Measurements from ENCODE around the gene CXorf38. TPM values are rescaled to one million over a fixed set of nuclear protein-coding genes. Genes with fewer than 3 reads are reported as not detected.
A peak's percentile ranks its signal among the peaks of the same experiment; 100 is the strongest.

CXorf38 gene
- total RNA-seq, 1 experiment from 2014 or later, result 18.3 TPM

- no peak overlapping the region for H3K4me2 ChIP-seq (ENCODE audit: low read length)
- no peak for ATAC-seq
- no peak for TF ChIP-seq EZH2 (IDR thresholded peaks at IDR 0.05; ENCODE audit: low read length, unreplicated experiment)
- H3K4me3 ChIP-seq (ENCODE audit: low read length), result no peak overlapping the region
- H3K9ac ChIP-seq (ENCODE audit: low read length), result no peak overlapping the region
- CTCF ChIA-PET, result interaction anchor here (0.7 to 2.6 kb wide), 2 partner anchors 140 to 484 kb away, joined by 3 to 27 read pairs; no protein-coding TSS in a partner anchor
- no peaks in the 10 kb centered on the region for H3K27me3 ChIP-seq (ENCODE audit: low read length)
- no peaks in the 10 kb centered on the region for H3F3A ChIP-seq (ENCODE audit: low read length, unreplicated experiment)
- H3K79me2 ChIP-seq (ENCODE audit: low read length), result no peaks in the 10 kb centered on the region
- no peaks in the 10 kb centered on the region for H3K9me2 ChIP-seq (replicated peaks; ENCODE audit: low read length)
- no peaks in the 10 kb centered on the region for H3K9me3 ChIP-seq (ENCODE audit: low read length)
- POLR2A ChIA-PET (ENCODE audit: unreplicated experiment), result no interaction called here
- DNase-seq, result no peak
- peaks cover 15% of the 10 kb centered on the region; the same call in 1 of the 2 replicates for H3K36me3 ChIP-seq (ENCODE audit: low read depth, low read length)
- H3K4me1 ChIP-seq (ENCODE audit: insufficient read depth, low read length), result no peaks in the 10 kb centered on the region
- no peak overlapping the region for H2AFZ ChIP-seq (ENCODE audit: low read length)
- H4K20me1 ChIP-seq (ENCODE audit: low read length), result no peaks in the 10 kb centered on the region
- no peak overlapping the region for H3K27ac ChIP-seq (ENCODE audit: low read length)
- no TSS peak for BruUV-seq (replicated peaks)
- intact Hi-C loops (cut with micrococcal nuclease), result loop anchor here (5.0 kb wide), 1 partner anchor 269 kb away; no protein-coding TSS in a partner anchor
Observed at GRCh38 chrX:40653535-40653934, 6.2 kb upstream of the CXorf38 start.

GRCh38 chrX:40652664-40653063 lies 5.3 kb upstream of the CXorf38 start:
- Histone ChIP-seq H3K9me3 (ENCODE audit: low read length) (no peaks in the 10 kb centered on the region), H3K79me2 (ENCODE audit: low read length) (no peaks in the 10 kb centered on the region), H3K9ac (ENCODE audit: low read length) (no peak overlapping the region), H3K27ac (ENCODE audit: low read length) (no peak overlapping the region), H3K36me3 (ENCODE audit: low read depth, low read length) (peaks cover 15% of the 10 kb centered on the region; the same call in 1 of the 2 replicates), H3K9me2 (replicated peaks; ENCODE audit: low read length) (no peaks in the 10 kb centered on the region), H3K4me3 (ENCODE audit: low read length) (no peak overlapping the region), H2AFZ (ENCODE audit: low read length) (no peak overlapping the region), H3K4me1 (ENCODE audit: insufficient read depth, low read length) (no peaks in the 10 kb centered on the region), H3F3A (ENCODE audit: low read length, unreplicated experiment) (no peaks in the 10 kb centered on the region), H3K27me3 (ENCODE audit: low read length) (no peaks in the 10 kb centered on the region), H4K20me1 (ENCODE audit: low read length) (no peaks in the 10 kb centered on the region), H3K4me2 (ENCODE audit: low read length) (no peak overlapping the region)
- DNase-seq (no peak), ATAC-seq (no peak)
- ChIA-PET CTCF (interaction anchor here (0.5 to 2.6 kb wide), 3 partner anchors 141 to 849 kb away, joined by 4 to 27 read pairs (median 7); no protein-coding TSS in a partner anchor), POLR2A (ENCODE audit: unreplicated experiment) (no interaction called here)
- intact Hi-C loops (cut with micrococcal nuclease), result loop anchor here (5.0 kb wide), 1 partner anchor 270 kb away; no protein-coding TSS in a partner anchor
- TF ChIP-seq EZH2phosphoT487 (IDR thresholded peaks at IDR 0.05; ENCODE audit: borderline replicate concordance, low read length) (no peak), CTCF (conservative IDR thresholded peaks at IDR 0.05; ENCODE audit: low read depth, low read length) (no peak), EZH2 (IDR thresholded peaks at IDR 0.05; ENCODE audit: low read length, unreplicated experiment) (no peak)
- no TSS peak for BruUV-seq (replicated peaks)

- ChIA-PET CTCF (interaction anchor here (0.5 to 2.6 kb wide), 7 partner anchors 49 to 512 kb away, joined by 3 to 27 read pairs (median 6); partner anchors contain the start of gene MED14), POLR2A (ENCODE audit: unreplicated experiment) (interaction anchor here (0.6 to 0.8 kb wide), 3 partner anchors 434 to 505 kb away, joined by 3 to 8 read pairs (median 6); partner anchors contain the start of gene USP9X)
- no peak overlapping the region for H2AFZ ChIP-seq (ENCODE audit: low read length)
- H3K27ac ChIP-seq (ENCODE audit: low read length), result no peak overlapping the region
- H3K9ac ChIP-seq (ENCODE audit: low read length), result no peak overlapping the region
- no peaks in the 10 kb centered on the region for H3F3A ChIP-seq (ENCODE audit: low read length, unreplicated experiment)
- H3K9me3 ChIP-seq (ENCODE audit: low read length), result no peaks in the 10 kb centered on the region
- no peak overlapping the region for H3K4me2 ChIP-seq (ENCODE audit: low read length)
- peaks cover 15% of the 10 kb centered on the region; the same call in 1 of the 2 replicates for H3K36me3 ChIP-seq (ENCODE audit: low read depth, low read length)
- no peaks in the 10 kb centered on the region for H3K9me2 ChIP-seq (replicated peaks; ENCODE audit: low read length)
- H3K27me3 ChIP-seq (ENCODE audit: low read length), result no peaks in the 10 kb centered on the region
- no peaks in the 10 kb centered on the region for H3K4me1 ChIP-seq (ENCODE audit: insufficient read depth, low read length)
- no peak overlapping the region for H3K4me3 ChIP-seq (ENCODE audit: low read length)
- intact Hi-C loops (cut with micrococcal nuclease), result loop anchor here (1.0 to 5.0 kb wide), 3 partner anchors 143 to 271 kb away; no protein-coding TSS in a partner anchor
- no peaks in the 10 kb centered on the region for H4K20me1 ChIP-seq (ENCODE audit: low read length)
- no TSS peak for BruUV-seq (replicated peaks)
- DNase-seq, result peak; percentile 69
- peaks cover 6% of the 10 kb centered on the region for H3K79me2 ChIP-seq (ENCODE audit: low read length)
- no peak for ATAC-seq
- TF ChIP-seq EZH2phosphoT487 (IDR thresholded peaks at IDR 0.05; ENCODE audit: borderline replicate concordance, low read length), result no peak
- peak; percentile 82 for TF ChIP-seq CTCF (conservative IDR thresholded peaks at IDR 0.05; ENCODE audit: low read depth, low read length)
- TF ChIP-seq EZH2 (IDR thresholded peaks at IDR 0.05; ENCODE audit: low read length, unreplicated experiment), result no peak
Observed at GRCh38 chrX:40651620-40652223, 4.4 kb upstream of the CXorf38 start.

Data from PC-3 (cell line).